NCI-H2171 treated with DMSO at 0.1 percent for 48 hours (cell line): ENCODE results near the gene PCDHA12.
"Not testable (repeated sequence)": the region's sequence is repeated elsewhere in the genome, so short reads cannot be mapped to it uniquely, and the experiment has no call there.

Experiments
- DNase-seq: peaks from one replicate; lab custom pipeline; 2025; lab: John Stamatoyannopoulos, UW

The PCDHA12 gene

DNA sequence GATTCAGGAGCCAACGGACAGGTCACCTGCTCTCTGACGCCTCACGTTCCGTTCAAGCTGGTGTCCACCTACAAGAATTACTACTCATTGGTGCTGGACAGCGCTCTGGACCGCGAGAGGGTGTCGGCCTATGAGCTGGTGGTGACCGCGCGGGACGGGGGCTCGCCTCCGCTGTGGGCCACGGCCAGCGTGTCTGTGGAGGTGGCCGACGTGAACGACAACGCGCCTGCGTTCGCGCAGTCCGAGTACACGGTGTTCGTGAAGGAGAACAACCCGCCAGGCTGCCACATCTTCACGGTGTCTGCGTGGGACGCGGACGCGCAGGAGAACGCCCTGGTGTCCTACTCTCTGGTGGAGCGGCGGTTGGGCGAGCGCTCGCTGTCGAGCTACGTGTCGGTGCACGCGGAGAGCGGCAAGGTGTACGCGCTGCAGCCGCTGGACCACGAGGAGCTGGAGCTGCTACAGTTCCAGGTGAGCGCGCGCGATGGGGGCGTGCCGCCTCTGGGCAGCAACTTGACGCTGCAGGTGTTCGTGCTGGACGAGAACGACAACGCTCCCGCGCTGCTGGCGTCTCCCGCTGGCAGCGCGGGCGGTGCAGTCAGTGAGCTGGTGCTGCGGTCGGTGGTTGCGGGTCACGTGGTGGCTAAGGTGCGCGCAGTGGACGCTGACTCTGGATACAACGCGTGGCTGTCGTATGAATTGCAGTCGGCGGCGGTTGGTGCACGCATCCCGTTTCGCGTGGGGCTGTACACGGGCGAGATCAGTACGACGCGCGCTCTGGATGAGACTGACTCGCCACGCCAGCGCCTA, 17.7 kb upstream of the PCDHA12 start:
- DNase-seq: no peak

DNA sequence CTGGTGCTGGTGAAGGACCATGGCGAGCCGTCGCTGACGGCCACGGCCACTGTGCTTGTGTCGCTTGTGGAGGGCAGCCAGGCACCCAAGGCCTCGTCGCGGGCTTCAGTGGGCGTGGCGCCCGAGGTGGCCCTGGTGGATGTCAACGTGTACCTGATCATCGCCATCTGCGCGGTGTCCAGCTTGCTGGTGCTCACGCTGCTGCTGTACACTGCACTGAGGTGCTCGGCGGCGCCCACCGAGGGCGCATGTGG, 17.2 kb upstream of the PCDHA12 start:
- DNase-seq: no peak

GRCh38 chr5:140862441-140863295, 12.4 kb upstream of the PCDHA12 start:
- no peak for DNase-seq

DNA sequence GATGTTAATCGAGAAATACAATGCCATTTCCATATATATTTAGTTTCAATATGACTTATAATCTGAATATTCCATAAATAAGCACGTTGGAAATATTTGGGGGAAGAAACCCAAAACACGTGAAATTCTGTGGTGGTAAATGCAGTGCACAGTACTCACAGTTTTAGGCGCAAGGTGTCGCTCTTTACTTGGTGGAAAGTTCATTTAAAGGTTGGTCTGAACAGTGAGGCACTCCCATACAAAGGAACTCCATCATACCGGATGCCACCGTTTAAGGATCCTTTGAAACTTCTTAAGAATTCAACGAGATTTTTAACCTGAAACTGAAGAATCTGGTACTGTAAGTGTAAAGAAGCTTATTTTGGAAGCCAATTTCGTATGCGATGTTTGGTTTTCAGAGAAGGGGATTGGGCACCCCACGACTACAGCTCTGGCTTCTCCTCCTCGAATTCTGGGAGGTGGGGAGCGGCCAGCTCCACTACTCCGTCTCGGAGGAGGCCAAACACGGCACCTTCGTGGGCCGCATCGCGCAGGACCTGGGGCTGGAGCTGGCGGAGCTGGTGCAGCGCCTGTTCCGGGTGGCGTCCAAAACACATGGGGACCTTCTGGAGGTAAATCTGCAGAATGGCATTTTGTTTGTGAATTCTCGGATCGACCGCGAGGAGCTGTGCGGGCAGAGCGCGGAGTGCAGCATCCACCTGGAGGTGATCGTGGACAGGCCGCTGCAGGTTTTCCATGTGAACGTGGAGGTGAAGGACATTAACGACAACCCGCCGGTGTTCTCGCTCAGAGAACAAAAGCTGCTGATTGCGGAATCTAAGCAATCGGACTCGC, 6.2 kb upstream of the PCDHA12 start, which contains the start of gene PCDHA11:
PCDHA11 (plus strand) TSS at position 237 of the 834 bp plus-strand sequence; CDS start at position 384, 147 bp downstream.
- no peak for DNase-seq

DNA sequence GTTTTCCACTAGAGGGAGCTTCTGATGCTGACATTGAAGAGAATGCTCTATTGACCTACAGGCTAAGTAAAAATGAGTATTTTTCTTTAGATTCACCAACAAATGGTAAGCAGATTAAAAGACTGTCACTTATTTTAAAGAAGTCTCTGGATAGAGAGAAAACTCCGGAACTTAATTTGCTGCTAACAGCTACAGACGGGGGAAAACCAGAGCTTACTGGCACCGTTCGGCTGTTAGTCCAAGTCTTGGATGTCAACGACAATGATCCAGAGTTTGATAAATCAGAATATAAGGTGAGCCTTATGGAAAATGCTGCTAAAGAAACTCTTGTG, 5.6 kb upstream of the PCDHA12 start:
- DNase-seq: no peak

DNA sequence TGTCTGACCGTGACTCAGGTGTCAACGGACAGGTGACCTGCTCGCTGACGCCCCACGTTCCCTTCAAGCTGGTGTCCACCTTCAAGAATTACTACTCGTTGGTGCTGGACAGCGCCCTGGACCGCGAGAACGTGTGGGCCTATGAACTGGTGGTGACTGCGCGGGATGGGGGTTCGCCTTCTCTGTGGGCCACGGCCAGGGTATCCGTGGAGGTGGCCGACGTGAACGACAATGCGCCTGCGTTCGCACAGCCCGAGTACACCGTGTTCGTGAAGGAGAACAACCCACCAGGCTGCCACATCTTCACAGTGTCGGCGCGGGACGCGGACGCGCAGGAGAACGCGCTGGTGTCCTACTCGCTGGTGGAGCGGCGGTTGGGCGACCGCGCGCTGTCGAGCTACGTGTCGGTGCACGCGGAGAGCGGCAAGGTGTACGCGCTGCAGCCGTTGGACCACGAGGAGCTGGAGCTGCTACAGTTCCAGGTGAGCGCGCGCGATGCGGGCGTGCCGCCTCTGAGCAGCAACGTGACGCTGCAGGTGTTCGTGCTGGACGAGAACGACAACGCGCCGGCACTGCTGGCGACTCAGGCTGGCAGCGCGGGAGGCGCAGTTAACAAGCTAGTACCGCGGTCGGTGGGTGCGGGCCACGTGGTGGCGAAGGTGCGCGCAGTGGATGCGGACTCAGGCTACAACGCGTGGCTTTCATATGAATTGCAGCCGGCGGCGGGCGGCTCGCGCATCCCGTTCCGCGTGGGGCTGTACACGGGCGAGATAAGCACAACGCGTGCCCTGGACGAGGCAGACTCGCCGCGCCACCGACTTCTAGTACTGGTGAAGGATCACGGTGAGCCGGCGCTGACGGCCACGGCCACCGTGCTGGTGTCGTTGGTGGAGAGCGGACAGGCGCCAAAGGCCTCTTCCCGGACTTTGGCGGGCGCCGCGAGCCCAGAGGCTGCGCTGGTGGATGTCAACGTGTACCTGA, 4.6 kb upstream of the PCDHA12 start:
- DNase-seq: no peak

DNA sequence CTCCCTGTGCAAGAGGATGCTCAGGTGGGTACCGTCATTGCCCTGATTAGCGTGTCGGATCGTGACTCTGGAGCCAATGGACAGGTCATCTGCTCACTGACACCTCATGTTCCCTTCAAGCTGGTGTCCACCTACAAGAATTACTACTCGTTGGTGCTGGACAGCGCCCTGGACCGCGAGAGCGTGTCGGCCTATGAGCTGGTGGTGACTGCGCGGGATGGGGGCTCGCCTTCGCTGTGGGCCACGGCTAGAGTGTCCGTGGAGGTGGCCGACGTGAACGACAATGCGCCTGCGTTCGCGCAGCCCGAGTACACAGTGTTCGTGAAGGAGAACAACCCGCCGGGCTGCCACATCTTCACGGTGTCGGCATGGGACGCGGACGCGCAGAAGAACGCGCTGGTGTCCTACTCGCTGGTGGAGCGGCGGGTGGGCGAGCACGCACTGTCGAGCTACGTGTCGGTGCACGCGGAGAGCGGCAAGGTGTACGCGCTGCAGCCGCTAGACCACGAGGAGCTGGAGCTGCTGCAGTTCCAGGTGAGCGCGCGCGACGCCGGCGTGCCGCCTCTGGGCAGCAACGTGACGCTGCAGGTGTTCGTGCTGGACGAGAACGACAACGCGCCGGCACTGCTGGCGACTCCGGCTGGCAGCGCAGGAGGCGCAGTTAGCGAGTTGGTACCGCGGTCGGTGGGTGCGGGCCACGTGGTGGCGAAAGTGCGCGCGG, 1.6 kb downstream of the PCDHA12 start:
- DNase-seq: not testable (repeated sequence)

DNA sequence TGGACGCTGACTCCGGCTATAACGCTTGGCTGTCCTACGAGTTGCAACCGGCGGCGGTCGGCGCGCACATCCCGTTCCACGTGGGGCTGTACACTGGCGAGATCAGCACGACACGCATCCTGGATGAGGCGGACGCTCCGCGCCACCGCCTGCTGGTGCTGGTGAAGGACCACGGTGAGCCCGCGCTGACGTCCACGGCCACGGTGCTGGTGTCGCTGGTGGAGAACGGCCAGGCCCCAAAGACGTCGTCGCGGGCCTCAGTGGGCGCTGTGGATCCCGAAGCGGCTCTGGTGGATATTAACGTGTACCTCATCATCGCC, 2.1 kb downstream of the PCDHA12 start:
- no peak for DNase-seq

DNA sequence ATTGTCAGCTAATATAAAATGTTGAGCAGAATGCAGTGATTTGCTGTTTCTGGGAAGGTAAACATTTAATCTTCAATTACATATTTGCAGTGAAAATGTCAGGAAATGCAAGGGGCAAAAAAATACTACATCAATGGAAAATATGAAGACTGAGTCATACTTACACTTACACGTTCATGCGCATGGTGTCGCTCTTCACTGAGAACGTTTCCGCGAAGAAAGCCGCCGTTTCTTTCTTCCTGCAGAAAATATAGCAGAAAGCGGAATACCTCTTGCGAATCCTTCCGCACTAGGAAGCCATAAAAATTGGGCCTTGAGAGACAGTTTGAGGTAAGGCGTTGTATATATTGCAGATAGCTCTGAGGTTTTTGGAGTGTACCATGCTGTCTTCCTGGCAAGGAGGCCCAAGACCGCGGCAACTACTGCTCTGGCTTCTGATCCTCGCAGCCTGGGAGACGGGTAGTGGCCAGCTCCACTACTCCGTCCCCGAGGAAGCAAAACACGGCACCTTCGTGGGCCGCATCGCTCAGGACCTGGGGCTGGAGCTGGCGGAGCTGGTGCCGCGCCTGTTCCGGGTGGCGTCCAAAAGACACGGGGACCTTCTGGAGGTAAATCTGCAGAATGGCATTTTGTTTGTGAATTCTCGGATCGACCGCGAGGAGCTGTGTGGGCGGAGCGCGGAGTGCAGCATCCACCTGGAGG, 6.9 kb downstream of the PCDHA12 start, which contains the start of gene PCDHA13:
PCDHA13 (plus strand) TSS at position 236 of the 702 bp plus-strand sequence; CDS start at position 381, 145 bp downstream.
- DNase-seq: no peak

GRCh38 chr5:140882591-140882899, 7.4 kb downstream of the PCDHA12 start:
- DNase-seq: no peak

GRCh38 chr5:140883373-140883772, 8.3 kb downstream of the PCDHA12 start:
- no peak for DNase-seq

- DNase-seq: no peak
Measured at GRCh38 chr5:140883927-140884697, 9.0 kb downstream of the PCDHA12 start.

GRCh38 chr5:140916325-140916724, 41.2 kb downstream of the PCDHA12 start:
- no peak for DNase-seq

DNA sequence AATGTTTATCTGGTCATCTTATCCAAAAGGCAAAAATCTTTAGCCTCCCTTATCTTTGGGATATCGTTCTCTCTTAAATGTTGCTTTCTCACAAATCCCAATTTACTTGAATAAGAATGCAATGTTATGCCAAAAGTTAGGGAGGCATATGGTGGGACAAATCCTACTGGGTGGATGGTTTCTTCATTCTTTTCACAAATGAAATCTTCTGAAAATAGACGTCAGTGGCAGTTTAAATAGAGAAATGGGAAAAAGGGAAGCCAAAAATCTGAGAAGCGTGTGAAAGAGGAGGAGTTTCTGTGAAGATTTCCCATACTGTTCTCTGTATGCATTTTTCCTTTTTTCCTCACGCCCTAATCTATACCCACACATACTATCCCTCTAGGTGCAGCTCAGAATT, 48.5 kb downstream of the PCDHA12 start:
- no peak for DNase-seq

GRCh38 chr5:140925806-140926442, 50.8 kb downstream of the PCDHA12 start, which contains the start of gene PCDHAC1:
Gene PCDHAC1 (plus strand): TSS chr5:140926299. CDS start chr5:140926893, 594 bp downstream.
- peak; percentile 26 for DNase-seq

DNA sequence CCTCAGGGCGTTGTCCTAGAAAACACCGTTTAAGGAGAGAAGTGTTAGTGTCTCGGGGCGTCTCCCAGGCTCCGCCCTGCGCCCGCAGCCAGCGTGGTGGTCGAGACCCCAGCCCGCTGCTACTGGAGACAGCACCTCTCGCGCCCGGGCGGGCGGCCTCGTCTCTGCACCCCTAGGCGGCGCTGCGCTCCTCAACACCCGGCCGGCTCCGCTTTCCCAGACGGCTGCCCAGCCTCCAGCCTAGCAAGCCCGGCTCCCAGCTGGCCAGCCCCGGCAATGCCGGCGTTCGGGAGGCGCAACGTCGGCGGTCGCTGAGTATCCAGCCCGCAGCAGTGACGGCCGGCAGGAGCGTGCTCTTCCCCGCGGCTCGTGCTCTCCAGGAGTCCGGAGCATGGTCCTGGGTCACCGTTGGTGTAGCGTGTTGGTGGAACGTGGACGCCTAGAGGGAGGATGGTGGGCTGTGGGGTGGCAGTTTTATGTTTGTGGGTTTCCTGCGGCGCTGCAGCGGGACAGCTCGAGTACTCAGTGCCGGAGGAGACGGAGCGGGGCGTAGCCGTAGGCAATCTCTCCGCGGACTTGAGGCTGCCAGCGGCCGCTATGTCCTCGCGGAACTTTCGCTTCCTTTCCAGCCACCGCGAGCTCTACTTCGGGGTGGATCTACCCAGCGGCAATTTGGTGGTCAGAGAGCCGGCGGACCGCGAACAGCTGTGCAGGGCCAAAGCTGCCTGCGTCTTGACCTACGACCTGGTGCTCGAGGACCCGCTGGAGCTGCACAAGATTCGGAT, 51.5 kb downstream of the PCDHA12 start:
- DNase-seq: peak; percentile 73

GRCh38 chr5:140927228-140927573, 52.1 kb downstream of the PCDHA12 start:
- no peak for DNase-seq
